Measurements from ENCODE around the gene XCL1. TPM values are rescaled to one million over a fixed set of nuclear protein-coding genes. Genes with fewer than 3 reads are reported as not detected.
"Not testable (repeated sequence)": the region's sequence is repeated elsewhere in the genome, so short reads cannot be mapped to it uniquely, and the experiment has no call there.

Gene XCL1, protein sequence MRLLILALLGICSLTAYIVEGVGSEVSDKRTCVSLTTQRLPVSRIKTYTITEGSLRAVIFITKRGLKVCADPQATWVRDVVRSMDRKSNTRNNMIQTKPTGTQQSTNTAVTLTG
- total RNA-seq: 1.7 TPM

- not testable (repeated sequence) for H3K27me3 ChIP-seq (ENCODE audit: insufficient read depth, low read length); H3K4me1 ChIP-seq (ENCODE audit: insufficient read depth, low read length); H3K9me3 ChIP-seq (ENCODE audit: low read depth, low read length); H3K4me3 ChIP-seq (ENCODE audit: low read length)
Measured at GRCh38 chr1:168576245-168576688, at the start of gene XCL1. Gene XCL1 (plus strand): TSS chr1:168576605. CDS start chr1:168576638, 33 bp downstream.

DNA sequence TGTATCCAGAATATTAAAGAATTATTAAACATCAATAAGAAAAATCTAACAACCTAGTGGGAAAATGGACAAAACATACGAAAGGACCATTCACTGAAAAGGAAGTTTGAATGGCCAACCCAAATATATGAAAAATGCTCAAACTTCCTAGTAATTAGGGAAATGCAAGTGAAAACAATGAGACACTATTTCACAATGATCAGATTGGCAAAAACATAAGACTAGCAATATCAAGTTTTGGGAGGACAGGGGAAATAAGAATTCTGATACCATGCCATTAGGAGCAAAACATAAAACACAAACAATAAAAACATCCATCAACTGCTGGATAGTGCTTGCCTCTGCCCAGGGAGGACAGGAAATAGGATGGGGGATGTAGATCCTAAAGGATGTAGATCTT is 46.9 kb upstream of the XCL1 start:
- H3K9me3 ChIP-seq (ENCODE audit: low read depth, low read length): no peaks in the 10 kb centered on the region
- peaks cover 38% of the 10 kb centered on the region for H3K4me1 ChIP-seq (ENCODE audit: insufficient read depth, low read length)
- no peak overlapping the region for H3K4me3 ChIP-seq (ENCODE audit: low read length)
- no peaks in the 10 kb centered on the region for H3K27me3 ChIP-seq (ENCODE audit: insufficient read depth, low read length)

- Histone ChIP-seq H3K27me3 (ENCODE audit: insufficient read depth, low read length) (no peaks in the 10 kb centered on the region), H3K4me1 (ENCODE audit: insufficient read depth, low read length) (peaks cover 56% of the 10 kb centered on the region), H3K9me3 (ENCODE audit: low read depth, low read length) (no peaks in the 10 kb centered on the region), H3K4me3 (ENCODE audit: low read length) (no peak overlapping the region)
Measured at GRCh38 chr1:168531615-168532345, 44.6 kb upstream of the XCL1 start.

DNA sequence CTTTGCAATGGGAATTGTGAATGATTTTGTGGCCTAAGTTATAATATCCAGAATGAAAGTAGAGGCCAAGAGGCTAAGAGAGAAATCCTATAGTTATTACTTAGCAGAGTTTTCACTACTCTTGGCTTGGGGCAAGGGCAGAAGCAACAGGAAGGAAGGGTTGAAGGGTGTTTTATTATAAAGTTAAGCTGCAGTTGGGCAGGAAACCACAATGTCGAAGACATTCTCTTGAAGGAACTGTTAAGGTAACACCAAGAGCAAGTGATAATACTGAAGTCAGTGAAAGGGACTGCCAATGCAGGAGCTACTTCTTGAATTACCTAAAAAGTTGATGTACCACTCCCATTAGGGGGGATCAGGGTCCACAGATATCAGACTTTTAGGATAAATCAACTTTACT is 40.9 kb upstream of the XCL1 start:
- Histone ChIP-seq H3K4me3 (ENCODE audit: low read length) (no peak overlapping the region), H3K9me3 (ENCODE audit: low read depth, low read length) (no peaks in the 10 kb centered on the region), H3K4me1 (ENCODE audit: insufficient read depth, low read length) (peaks cover 44% of the 10 kb centered on the region), H3K27me3 (ENCODE audit: insufficient read depth, low read length) (no peaks in the 10 kb centered on the region)

DNA sequence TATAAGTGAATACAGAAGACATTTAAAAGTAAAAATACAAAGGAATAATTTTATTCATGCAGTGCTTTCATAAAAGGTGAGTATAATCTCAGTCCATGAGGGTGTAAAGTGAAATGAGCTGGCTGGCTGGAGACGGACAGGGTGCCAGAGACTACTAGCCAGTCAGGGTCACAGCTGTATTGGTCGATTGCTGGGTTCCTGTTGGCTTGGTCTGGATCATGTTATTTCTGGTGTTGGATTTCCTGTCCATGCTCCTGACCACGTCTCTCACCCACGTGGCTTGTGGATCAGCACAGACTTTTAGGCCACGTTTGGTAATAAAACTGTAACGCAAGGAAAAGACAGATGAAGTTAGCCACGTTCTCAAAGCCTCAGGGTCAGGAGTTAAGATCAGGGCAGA is 35.6 kb upstream of the XCL1 start:
- H3K4me1 ChIP-seq (ENCODE audit: insufficient read depth, low read length); H3K4me3 ChIP-seq (ENCODE audit: low read length); H3K27me3 ChIP-seq (ENCODE audit: insufficient read depth, low read length); H3K9me3 ChIP-seq (ENCODE audit: low read depth, low read length): not testable (repeated sequence)

- H3K4me3 ChIP-seq (ENCODE audit: low read length); H3K4me1 ChIP-seq (ENCODE audit: insufficient read depth, low read length); H3K9me3 ChIP-seq (ENCODE audit: low read depth, low read length); H3K27me3 ChIP-seq (ENCODE audit: insufficient read depth, low read length): not testable (repeated sequence)
Measured at GRCh38 chr1:168542978-168543377, 33.4 kb upstream of the XCL1 start.

GRCh38 chr1:168543840-168544498 is 32.4 kb upstream of the XCL1 start, which contains the start of gene XCL2:
Gene XCL2 (minus strand): TSS chr1:168543997. CDS start chr1:168543964, 33 bp downstream.
- H3K4me1 ChIP-seq (ENCODE audit: insufficient read depth, low read length); H3K9me3 ChIP-seq (ENCODE audit: low read depth, low read length); H3K27me3 ChIP-seq (ENCODE audit: insufficient read depth, low read length): not testable (repeated sequence)
- H3K4me3 ChIP-seq (ENCODE audit: low read length): peak within 1 kb of the TSS; percentile 13

- H3K4me3 ChIP-seq (ENCODE audit: low read length); H3K9me3 ChIP-seq (ENCODE audit: low read depth, low read length); H3K4me1 ChIP-seq (ENCODE audit: insufficient read depth, low read length); H3K27me3 ChIP-seq (ENCODE audit: insufficient read depth, low read length): not testable (repeated sequence)
Measured at GRCh38 chr1:168545678-168546552, 30.5 kb upstream of the XCL1 start.

DNA sequence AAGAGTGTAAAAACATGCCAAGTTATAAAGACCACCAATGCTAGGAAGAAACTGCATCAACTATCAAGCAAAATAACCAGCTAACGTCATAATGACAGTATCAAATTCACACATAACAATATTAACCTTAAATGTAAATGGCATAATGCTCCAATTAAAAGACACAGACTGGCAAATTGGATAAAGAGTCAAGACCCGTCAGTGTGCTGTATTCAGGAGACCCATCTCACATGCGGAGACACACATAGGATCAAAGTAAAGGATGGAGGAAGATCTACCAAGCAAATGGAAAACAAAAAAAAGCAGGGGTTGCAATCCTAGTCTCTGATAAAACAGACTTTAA is 29.9 kb upstream of the XCL1 start:
- H3K4me1 ChIP-seq (ENCODE audit: insufficient read depth, low read length); H3K4me3 ChIP-seq (ENCODE audit: low read length); H3K9me3 ChIP-seq (ENCODE audit: low read depth, low read length); H3K27me3 ChIP-seq (ENCODE audit: insufficient read depth, low read length): not testable (repeated sequence)

GRCh38 chr1:168550971-168551370 is 25.4 kb upstream of the XCL1 start:
- Histone ChIP-seq H3K9me3 (ENCODE audit: low read depth, low read length) (no peaks in the 10 kb centered on the region), H3K27me3 (ENCODE audit: insufficient read depth, low read length) (no peaks in the 10 kb centered on the region), H3K4me1 (ENCODE audit: insufficient read depth, low read length) (peaks cover 20% of the 10 kb centered on the region), H3K4me3 (ENCODE audit: low read length) (no peak overlapping the region)

GRCh38 chr1:168551688-168552087 is 24.7 kb upstream of the XCL1 start:
- no peak overlapping the region for H3K4me3 ChIP-seq (ENCODE audit: low read length)
- no peaks in the 10 kb centered on the region for H3K27me3 ChIP-seq (ENCODE audit: insufficient read depth, low read length)
- H3K4me1 ChIP-seq (ENCODE audit: insufficient read depth, low read length): peaks cover 20% of the 10 kb centered on the region
- H3K9me3 ChIP-seq (ENCODE audit: low read depth, low read length): no peaks in the 10 kb centered on the region

- Histone ChIP-seq H3K27me3 (ENCODE audit: insufficient read depth, low read length) (no peaks in the 10 kb centered on the region), H3K4me3 (ENCODE audit: low read length) (no peak overlapping the region), H3K4me1 (ENCODE audit: insufficient read depth, low read length) (peaks cover 20% of the 10 kb centered on the region), H3K9me3 (ENCODE audit: low read depth, low read length) (no peaks in the 10 kb centered on the region)
Measured at GRCh38 chr1:168552961-168553360, 23.4 kb upstream of the XCL1 start.

GRCh38 chr1:168553680-168554553 is 22.5 kb upstream of the XCL1 start:
- Histone ChIP-seq H3K27me3 (ENCODE audit: insufficient read depth, low read length) (no peaks in the 10 kb centered on the region), H3K4me1 (ENCODE audit: insufficient read depth, low read length) (peaks cover 20% of the 10 kb centered on the region), H3K4me3 (ENCODE audit: low read length) (no peak overlapping the region), H3K9me3 (ENCODE audit: low read depth, low read length) (no peaks in the 10 kb centered on the region)
